Measurements from ENCODE around the gene SEPHS2.

GRCh38 chr16:30449116-30449435, 3.4 kb upstream of the SEPHS2 start:
- TF ChIP-seq CTCF (conservative IDR thresholded peaks at IDR 0.05 in 1 of 2, IDR thresholded peaks at IDR 0.05 in 1 of 2; ENCODE audit: extremely low read depth in 1 of 2, insufficient read depth in 1 of 2, low read depth in 1 of 2, low read length in 2 of 2) (no peak), EZH2 (IDR thresholded peaks at IDR 0.05; ENCODE audit: borderline replicate concordance, low read length) (no peak)
